Measurements from ENCODE around the gene CFAP61.
A peak's percentile ranks its signal among the peaks of the same experiment; 100 is the strongest.

Gene CFAP61

GRCh38 chr20:20181322-20181721 is 129.0 kb downstream of the CFAP61 start:
- Histone ChIP-seq H2BK120ac (ENCODE audit: insufficient read depth, low read length, poor library complexity) (no peak overlapping the region), H3K36me3 (ENCODE audit: control insufficient read depth in 1 of 2, insufficient read depth in 2 of 2, low read length in 2 of 2) (no peaks in the 10 kb centered on the region), H3K79me1 (ENCODE audit: low read length) (no peaks in the 10 kb centered on the region), H3K9me3 (ENCODE audit: insufficient read depth, low read depth, low read length) (no peaks in the 10 kb centered on the region), H4K91ac (ENCODE audit: low read depth, low read length) (no peak overlapping the region), H2BK12ac (ENCODE audit: low read length) (no peak overlapping the region), H3K4me1 (ENCODE audit: control insufficient read depth in 1 of 2, insufficient read depth in 2 of 2, low read length in 2 of 2) (no peaks in the 10 kb centered on the region), H3K4ac (ENCODE audit: low read depth, low read length) (no peak overlapping the region), H4K8ac (ENCODE audit: low read depth, low read length) (no peak overlapping the region), H3K27ac (ENCODE audit: low read depth, low read length) (no peak overlapping the region), H3K27me3 (ENCODE audit: insufficient read depth, low read length) (no peaks in the 10 kb centered on the region), H4K12ac (ENCODE audit: low read depth, low read length) (no peak overlapping the region), H3K18ac (ENCODE audit: low read length) (no peak overlapping the region), H2AK5ac (ENCODE audit: low read length) (no peak overlapping the region), H3K4me3 (ENCODE audit: low read depth, low read length) (no peak overlapping the region), H2BK5ac (ENCODE audit: low read depth, low read length, poor library complexity) (no peak overlapping the region), H3K23ac (ENCODE audit: low read length) (no peak overlapping the region), H3K4me2 (ENCODE audit: low read length) (no peak overlapping the region), H3K9ac (ENCODE audit: low read length) (no peak overlapping the region), H2AFZ (ENCODE audit: insufficient read depth, low read length, poor library complexity) (no peak overlapping the region), H3K14ac (ENCODE audit: low read length) (no peak overlapping the region), H3K79me2 (ENCODE audit: control insufficient read depth, insufficient read depth, low read length, poor library complexity) (no peaks in the 10 kb centered on the region)
- WGBS (ENCODE audit: extremely low coverage, insufficient coverage, insufficient read length) = no CpG with 5 or more reads among the region's 3 CpGs
- DNase-seq = no peak

DNA sequence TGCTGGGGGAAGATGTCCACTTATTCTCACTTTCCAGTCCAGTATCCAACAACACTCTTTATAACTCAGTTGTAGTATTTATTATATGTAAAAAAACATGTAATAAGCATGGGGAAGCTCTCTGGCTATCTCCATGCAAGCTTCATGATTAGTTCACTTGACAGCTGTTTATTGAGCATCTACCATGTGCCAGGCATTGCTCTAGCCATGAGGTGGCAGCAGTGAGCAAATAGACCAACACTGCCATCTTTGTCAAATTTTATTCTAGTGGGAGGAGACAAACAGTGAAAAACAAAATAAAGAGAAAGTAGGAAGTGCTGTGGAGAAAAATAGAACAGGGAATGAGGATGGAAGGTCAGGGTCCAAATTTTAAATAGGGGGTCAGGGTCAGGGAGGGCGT is 131.8 kb downstream of the CFAP61 start:
- Histone ChIP-seq H3K4me3 (ENCODE audit: low read depth, low read length) (no peak overlapping the region), H3K4me1 (ENCODE audit: control insufficient read depth in 1 of 2, insufficient read depth in 2 of 2, low read length in 2 of 2) (no peaks in the 10 kb centered on the region), H3K79me2 (ENCODE audit: control insufficient read depth, insufficient read depth, low read length, poor library complexity) (no peaks in the 10 kb centered on the region), H3K9me3 (ENCODE audit: insufficient read depth, low read depth, low read length) (peaks cover 3% of the 10 kb centered on the region), H4K12ac (ENCODE audit: low read depth, low read length) (no peak overlapping the region), H4K8ac (ENCODE audit: low read depth, low read length) (no peak overlapping the region), H2BK12ac (ENCODE audit: low read length) (no peak overlapping the region), H4K91ac (ENCODE audit: low read depth, low read length) (no peak overlapping the region), H3K23ac (ENCODE audit: low read length) (no peak overlapping the region), H2BK120ac (ENCODE audit: insufficient read depth, low read length, poor library complexity) (no peak overlapping the region), H3K4me2 (ENCODE audit: low read length) (no peak overlapping the region), H2AFZ (ENCODE audit: insufficient read depth, low read length, poor library complexity) (no peak overlapping the region), H3K79me1 (ENCODE audit: low read length) (no peaks in the 10 kb centered on the region), H3K9ac (ENCODE audit: low read length) (no peak overlapping the region), H3K14ac (ENCODE audit: low read length) (no peak overlapping the region), H2AK5ac (ENCODE audit: low read length) (no peak overlapping the region), H3K27ac (ENCODE audit: low read depth, low read length) (no peak overlapping the region), H3K18ac (ENCODE audit: low read length) (no peak overlapping the region), H3K27me3 (ENCODE audit: insufficient read depth, low read length) (no peaks in the 10 kb centered on the region), H3K36me3 (ENCODE audit: control insufficient read depth in 1 of 2, insufficient read depth in 2 of 2, low read length in 2 of 2) (no peaks in the 10 kb centered on the region), H3K4ac (ENCODE audit: low read depth, low read length) (no peak overlapping the region), H2BK5ac (ENCODE audit: low read depth, low read length, poor library complexity) (no peak overlapping the region)
- peak; percentile 35 to 70 for DNase-seq
- no CpG with 5 or more reads among the region's 1 CpG for WGBS (ENCODE audit: extremely low coverage, insufficient coverage, insufficient read length)

- Histone ChIP-seq H4K12ac (ENCODE audit: low read depth, low read length) (no peak overlapping the region), H3K4me1 (ENCODE audit: control insufficient read depth in 1 of 2, insufficient read depth in 2 of 2, low read length in 2 of 2) (no peaks in the 10 kb centered on the region), H2BK120ac (ENCODE audit: insufficient read depth, low read length, poor library complexity) (no peak overlapping the region), H3K18ac (ENCODE audit: low read length) (no peak overlapping the region), H2BK12ac (ENCODE audit: low read length) (no peak overlapping the region), H2AFZ (ENCODE audit: insufficient read depth, low read length, poor library complexity) (no peak overlapping the region), H3K36me3 (ENCODE audit: control insufficient read depth in 1 of 2, insufficient read depth in 2 of 2, low read length in 2 of 2) (no peaks in the 10 kb centered on the region), H3K27me3 (ENCODE audit: insufficient read depth, low read length) (no peaks in the 10 kb centered on the region), H2AK5ac (ENCODE audit: low read length) (no peak overlapping the region), H3K4me3 (ENCODE audit: low read depth, low read length) (no peak overlapping the region), H3K9ac (ENCODE audit: low read length) (no peak overlapping the region), H3K79me1 (ENCODE audit: low read length) (no peaks in the 10 kb centered on the region), H2BK5ac (ENCODE audit: low read depth, low read length, poor library complexity) (no peak overlapping the region), H3K23ac (ENCODE audit: low read length) (no peak overlapping the region), H3K14ac (ENCODE audit: low read length) (no peak overlapping the region), H3K9me3 (ENCODE audit: insufficient read depth, low read depth, low read length) (peaks cover 3% of the 10 kb centered on the region), H4K91ac (ENCODE audit: low read depth, low read length) (no peak overlapping the region), H3K79me2 (ENCODE audit: control insufficient read depth, insufficient read depth, low read length, poor library complexity) (no peaks in the 10 kb centered on the region), H3K4ac (ENCODE audit: low read depth, low read length) (no peak overlapping the region), H4K8ac (ENCODE audit: low read depth, low read length) (no peak overlapping the region), H3K4me2 (ENCODE audit: low read length) (no peak overlapping the region), H3K27ac (ENCODE audit: low read depth, low read length) (no peak overlapping the region)
- DNase-seq = peak in 1 of 2 donors; percentile 21
- no CpG with 5 or more reads among the region's 2 CpGs for WGBS (ENCODE audit: extremely low coverage, insufficient coverage, insufficient read length)
Measured at GRCh38 chr20:20184706-20185105, 132.4 kb downstream of the CFAP61 start.

DNA sequence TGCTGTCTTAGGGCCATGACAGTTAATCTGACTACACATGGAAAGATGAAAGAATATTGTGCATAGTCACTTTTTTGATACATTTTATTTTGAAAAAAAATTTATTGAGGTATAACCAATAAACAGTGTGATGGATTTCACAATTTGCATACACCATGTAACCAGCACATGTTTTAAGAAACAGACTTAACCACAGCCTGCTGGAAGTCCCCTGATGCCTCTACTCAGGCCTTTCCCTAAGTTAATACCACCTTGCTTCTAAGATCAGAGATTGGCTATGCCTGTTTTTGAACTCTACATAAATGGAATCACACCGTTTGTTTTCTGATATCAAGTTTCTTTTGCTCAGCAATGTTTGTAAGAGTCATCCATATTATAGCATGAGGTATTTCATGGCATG is 136.3 kb downstream of the CFAP61 start:
- no peak overlapping the region for H3K4me2 ChIP-seq (ENCODE audit: low read length)
- H3K4me3 ChIP-seq (ENCODE audit: low read depth, low read length) = no peak overlapping the region
- H2AK5ac ChIP-seq (ENCODE audit: low read length) = no peak overlapping the region
- no peak overlapping the region for H4K12ac ChIP-seq (ENCODE audit: low read depth, low read length)
- no peak for DNase-seq
- H3K9me3 ChIP-seq (ENCODE audit: insufficient read depth, low read depth, low read length) = peaks cover 3% of the 10 kb centered on the region
- no peak overlapping the region for H3K27ac ChIP-seq (ENCODE audit: low read depth, low read length)
- WGBS (ENCODE audit: extremely low coverage, insufficient coverage, insufficient read length) = no CpG with 5 or more reads among the region's 1 CpG
- H2BK12ac ChIP-seq (ENCODE audit: low read length) = no peak overlapping the region
- H3K23ac ChIP-seq (ENCODE audit: low read length) = no peak overlapping the region
- H3K27me3 ChIP-seq (ENCODE audit: insufficient read depth, low read length) = no peaks in the 10 kb centered on the region
- no peaks in the 10 kb centered on the region for H3K79me1 ChIP-seq (ENCODE audit: low read length)
- no peaks in the 10 kb centered on the region for H3K36me3 ChIP-seq (ENCODE audit: control insufficient read depth in 1 of 2, insufficient read depth in 2 of 2, low read length in 2 of 2)
- no peak overlapping the region for H3K4ac ChIP-seq (ENCODE audit: low read depth, low read length)
- H3K14ac ChIP-seq (ENCODE audit: low read length) = no peak overlapping the region
- H4K91ac ChIP-seq (ENCODE audit: low read depth, low read length) = no peak overlapping the region
- no peak overlapping the region for H2BK5ac ChIP-seq (ENCODE audit: low read depth, low read length, poor library complexity)
- H2BK120ac ChIP-seq (ENCODE audit: insufficient read depth, low read length, poor library complexity) = no peak overlapping the region
- no peak overlapping the region for H4K8ac ChIP-seq (ENCODE audit: low read depth, low read length)
- no peak overlapping the region for H2AFZ ChIP-seq (ENCODE audit: insufficient read depth, low read length, poor library complexity)
- no peak overlapping the region for H3K9ac ChIP-seq (ENCODE audit: low read length)
- no peak overlapping the region for H3K18ac ChIP-seq (ENCODE audit: low read length)
- no peaks in the 10 kb centered on the region for H3K4me1 ChIP-seq (ENCODE audit: control insufficient read depth in 1 of 2, insufficient read depth in 2 of 2, low read length in 2 of 2)
- H3K79me2 ChIP-seq (ENCODE audit: control insufficient read depth, insufficient read depth, low read length, poor library complexity) = no peaks in the 10 kb centered on the region

All from trophoblast cell (in vitro differentiated cells and primary cell).